Neural progenitor cell (in vitro differentiated cells): ENCODE data around the gene ATOH1.

Experiments used
- CTCF ChIP-seq: fragments of 200-600 bp; sonication (generic); IDR thresholded peaks from 2 replicates; pipeline ENCODE4 v1.5.1; 2017; ENCODE audit warnings: antibody characterized with exemption, mild to moderate bottlenecking
- EZH2 ChIP-seq: fragments of 200-600 bp; sonication (generic); IDR thresholded peaks from 2 replicates; pipeline ENCODE4 v1.6.1; 2017; ENCODE audit warnings: antibody characterized with exemption, mild to moderate bottlenecking, moderate library complexity
- EZH2phosphoT487 ChIP-seq: fragments of 200-600 bp; sonication (generic); IDR thresholded peaks from 2 replicates; pipeline ENCODE4 v1.6.1; 2017; ENCODE audit warnings: antibody characterized with exemption

DNA sequence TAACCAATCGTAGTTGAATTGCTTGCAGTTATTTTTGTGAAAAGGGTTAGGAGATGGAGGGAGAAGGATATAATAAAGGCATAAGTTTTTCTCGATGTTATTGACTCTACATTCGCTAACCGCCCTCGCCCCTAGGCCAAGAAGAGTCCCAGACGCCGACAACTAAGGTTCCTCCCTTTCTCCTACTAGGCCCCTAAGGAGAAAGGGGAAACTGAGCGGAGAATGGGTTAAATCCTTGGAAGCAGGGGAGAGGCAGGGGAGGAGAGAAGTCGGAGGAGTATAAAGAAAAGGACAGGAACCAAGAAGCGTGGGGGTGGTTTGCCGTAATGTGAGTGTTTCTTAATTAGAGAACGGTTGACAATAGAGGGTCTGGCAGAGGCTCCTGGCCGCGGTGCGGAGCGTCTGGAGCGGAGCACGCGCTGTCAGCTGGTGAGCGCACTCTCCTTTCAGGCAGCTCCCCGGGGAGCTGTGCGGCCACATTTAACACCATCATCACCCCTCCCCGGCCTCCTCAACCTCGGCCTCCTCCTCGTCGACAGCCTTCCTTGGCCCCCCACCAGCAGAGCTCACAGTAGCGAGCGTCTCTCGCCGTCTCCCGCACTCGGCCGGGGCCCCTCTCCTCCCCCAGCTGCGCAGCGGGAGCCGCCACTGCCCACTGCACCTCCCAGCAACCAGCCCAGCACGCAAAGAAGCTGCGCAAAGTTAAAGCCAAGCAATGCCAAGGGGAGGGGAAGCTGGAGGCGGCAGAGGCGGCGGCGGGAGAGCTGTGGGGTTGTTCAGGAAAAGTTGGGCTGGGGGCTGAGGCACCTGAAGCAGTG, 5.9 kb downstream of the ATOH1 start:
- no peak for TF ChIP-seq CTCF
- TF ChIP-seq EZH2phosphoT487 = peak; percentile 28
- TF ChIP-seq EZH2 = peak; percentile 55
